Prostate gland (tissue), 2 donors: ENCODE data around the gene GGT7.

Experiments
- POLR2A ChIP-seq: fragments of 450-650 bp; IDR thresholded peaks from one replicate; pipeline ENCODE4 v1.6.1; 2016; ENCODE audit warnings: antibody characterized with exemption, mild to moderate bottlenecking
- TF ChIP-seq, protein P1 (sequence below), 4 experiments: fragments of 200-600 bp in 2 of 4; fragments of 450-650 bp in 2 of 4; sonication (generic) in 2 of 4; IDR thresholded peaks; 1 replicate in 3 of 4; 2 replicates in 1 of 4; pipeline ENCODE4 v1.5.1; 2016 to 2019; ENCODE audit warnings: antibody characterized with exemption in 4 of 4, mild to moderate bottlenecking in 2 of 4, moderate library complexity in 2 of 4

DNA sequence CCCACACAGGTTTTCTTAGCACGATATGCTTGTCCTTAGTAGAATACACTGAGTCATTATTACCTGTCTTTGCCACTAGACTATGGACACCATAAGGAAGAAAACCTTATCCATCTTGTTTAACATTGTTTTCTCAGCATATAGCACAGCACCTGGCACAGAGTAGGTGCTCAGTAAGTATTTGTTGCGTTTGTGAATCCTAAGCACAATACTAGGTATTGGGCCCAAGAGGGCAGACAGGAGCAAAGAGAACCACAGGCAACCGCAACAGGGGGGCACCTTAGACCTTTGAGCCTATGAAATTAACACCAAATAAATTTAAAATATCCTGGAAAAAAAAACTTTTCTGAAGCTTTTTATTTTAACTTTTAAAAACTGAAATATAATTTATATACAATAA is 43.5 kb downstream of the GGT7 start:
- TF ChIP-seq, protein P1, sequence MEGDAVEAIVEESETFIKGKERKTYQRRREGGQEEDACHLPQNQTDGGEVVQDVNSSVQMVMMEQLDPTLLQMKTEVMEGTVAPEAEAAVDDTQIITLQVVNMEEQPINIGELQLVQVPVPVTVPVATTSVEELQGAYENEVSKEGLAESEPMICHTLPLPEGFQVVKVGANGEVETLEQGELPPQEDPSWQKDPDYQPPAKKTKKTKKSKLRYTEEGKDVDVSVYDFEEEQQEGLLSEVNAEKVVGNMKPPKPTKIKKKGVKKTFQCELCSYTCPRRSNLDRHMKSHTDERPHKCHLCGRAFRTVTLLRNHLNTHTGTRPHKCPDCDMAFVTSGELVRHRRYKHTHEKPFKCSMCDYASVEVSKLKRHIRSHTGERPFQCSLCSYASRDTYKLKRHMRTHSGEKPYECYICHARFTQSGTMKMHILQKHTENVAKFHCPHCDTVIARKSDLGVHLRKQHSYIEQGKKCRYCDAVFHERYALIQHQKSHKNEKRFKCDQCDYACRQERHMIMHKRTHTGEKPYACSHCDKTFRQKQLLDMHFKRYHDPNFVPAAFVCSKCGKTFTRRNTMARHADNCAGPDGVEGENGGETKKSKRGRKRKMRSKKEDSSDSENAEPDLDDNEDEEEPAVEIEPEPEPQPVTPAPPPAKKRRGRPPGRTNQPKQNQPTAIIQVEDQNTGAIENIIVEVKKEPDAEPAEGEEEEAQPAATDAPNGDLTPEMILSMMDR (IDR thresholded peaks at IDR 0.05) = no peak
- TF ChIP-seq POLR2A = no peak
